ENCODE measurements around the gene RPS15. TPM values are rescaled to one million over a fixed set of nuclear protein-coding genes. Genes with fewer than 3 reads are reported as not detected.
A peak's percentile ranks its signal among the peaks of the same experiment; 100 is the strongest.

Gene RPS15
- total and polyA plus RNA-seq, 2 of the 13 experiments (the other 11 are each of a cell fraction or from before 2014, with no cell fraction given): 695 to 1,411 TPM

- no peak for TF ChIP-seq AGO1 (IDR thresholded peaks at IDR 0.05; ENCODE audit: low read depth, low read length, poor library complexity, severe bottlenecking)
- no peak for TF ChIP-seq KIAA2018 (CRISPR knock-in tag; IDR thresholded peaks at IDR 0.05; ENCODE audit: borderline replicate concordance)
- TF ChIP-seq ATF5 (CRISPR knock-in tag; IDR thresholded peaks at IDR 0.05; ENCODE audit: low read depth): no peak
- TF ChIP-seq ZNF17 (CRISPR knock-in tag; IDR thresholded peaks at IDR 0.05): no peak
- TF ChIP-seq ZNF543 (CRISPR knock-in tag; IDR thresholded peaks at IDR 0.05): no peak
- TF ChIP-seq SOX5 (CRISPR knock-in tag; IDR thresholded peaks at IDR 0.05; ENCODE audit: borderline replicate concordance): no peak
- TF ChIP-seq MXD4 (CRISPR knock-in tag; IDR thresholded peaks at IDR 0.05): no peak
- no peak for TF ChIP-seq SP4 (CRISPR knock-in tag; IDR thresholded peaks at IDR 0.05)
- TF ChIP-seq CBFB (CRISPR knock-in tag; IDR thresholded peaks at IDR 0.05): no peak
- TF ChIP-seq ZSCAN31 (CRISPR knock-in tag; IDR thresholded peaks at IDR 0.05; ENCODE audit: low read depth): no peak
- TF ChIP-seq SMC3 (IDR thresholded peaks at IDR 0.05; ENCODE audit: low read length): no peak
- no peak for TF ChIP-seq ZFP82 (CRISPR knock-in tag; IDR thresholded peaks at IDR 0.05; ENCODE audit: borderline replicate concordance)
- 0 out of 3 replicates have a peak, but pooled peaks have one; percentile 2 for TF ChIP-seq MXI1 (IDR thresholded peaks at IDR 0.05; ENCODE audit: borderline replicate concordance, low read depth, low read length)
- no peak for TF ChIP-seq ZNF547 (CRISPR knock-in tag; IDR thresholded peaks at IDR 0.05)
- no peak for TF ChIP-seq ZNF574 (CRISPR knock-in tag; IDR thresholded peaks at IDR 0.05)
- TF ChIP-seq ZNF652 (CRISPR knock-in tag; IDR thresholded peaks at IDR 0.05; ENCODE audit: borderline replicate concordance, low read depth): 0 out of 2 replicates have a peak, but pooled peaks have one; percentile 20
- TF ChIP-seq ARHGAP35 (CRISPR knock-in tag; IDR thresholded peaks at IDR 0.05; ENCODE audit: borderline replicate concordance): no peak
- no peak for TF ChIP-seq HMGA1 (CRISPR knock-in tag; conservative IDR thresholded peaks at IDR 0.05)
Measured at GRCh38 chr19:1402411-1403070, 35.7 kb upstream of the RPS15 start (continued).
